ENCODE results near the gene HARBI1.
"Not testable (repeated sequence)": the region's sequence is repeated elsewhere in the genome, so short reads cannot be mapped to it uniquely, and the experiment has no call there.

Gene HARBI1

GRCh38 chr11:46594785-46595184, 22.2 kb downstream of the HARBI1 start:
- H3K9ac ChIP-seq (ENCODE audit: low read length in 2 of 2) = no peak overlapping the region
- no peaks in the 10 kb centered on the region for H3K27me3 ChIP-seq (ENCODE audit: control insufficient read depth in 1 of 2, insufficient read depth in 2 of 2, low read length in 2 of 2)
- no peak overlapping the region for H3K27ac ChIP-seq (ENCODE audit: low read length)
- peak overlapping the region in 1 of 2 donors; percentile 96 for H3K4me3 ChIP-seq (ENCODE audit: low read length in 2 of 2)
- H3K36me3 ChIP-seq (ENCODE audit: control insufficient read depth in 2 of 2, insufficient read depth in 2 of 2, low read length in 2 of 2) = no peaks in the 10 kb centered on the region
- H3K9me3 ChIP-seq (ENCODE audit: control insufficient read depth in 2 of 2, low read length in 2 of 2) = no peaks in the 10 kb centered on the region
- peaks cover 14% of the 10 kb centered on the region for H3K4me1 ChIP-seq (ENCODE audit: control insufficient read depth, insufficient read depth, low read length)

GRCh38 chr11:46594374-46594700, 22.7 kb downstream of the HARBI1 start:
- no peaks in the 10 kb centered on the region for H3K36me3 ChIP-seq (ENCODE audit: control insufficient read depth in 2 of 2, insufficient read depth in 2 of 2, low read length in 2 of 2)
- no peaks in the 10 kb centered on the region for H3K27me3 ChIP-seq (ENCODE audit: control insufficient read depth in 1 of 2, insufficient read depth in 2 of 2, low read length in 2 of 2)
- peak overlapping the region; percentile 67 for H3K27ac ChIP-seq (ENCODE audit: low read length)
- H3K9ac ChIP-seq (ENCODE audit: low read length in 2 of 2) = peak overlapping the region; percentile 92 to 93
- no peaks in the 10 kb centered on the region for H3K9me3 ChIP-seq (ENCODE audit: control insufficient read depth in 2 of 2, low read length in 2 of 2)
- H3K4me1 ChIP-seq (ENCODE audit: control insufficient read depth, insufficient read depth, low read length) = peaks cover 14% of the 10 kb centered on the region
- peak overlapping the region; percentile 94 to 96 for H3K4me3 ChIP-seq (ENCODE audit: low read length in 2 of 2)

- peak within 1 kb of the TSS; percentile 92 to 93 for H3K9ac ChIP-seq (ENCODE audit: low read length in 2 of 2)
- no peaks in the 10 kb centered on the region for H3K36me3 ChIP-seq (ENCODE audit: control insufficient read depth in 2 of 2, insufficient read depth in 2 of 2, low read length in 2 of 2)
- H3K4me1 ChIP-seq (ENCODE audit: control insufficient read depth, insufficient read depth, low read length) = peaks cover 14% of the 10 kb centered on the region
- peak within 1 kb of the TSS; percentile 94 to 96 for H3K4me3 ChIP-seq (ENCODE audit: low read length in 2 of 2)
- H3K27me3 ChIP-seq (ENCODE audit: control insufficient read depth in 1 of 2, insufficient read depth in 2 of 2, low read length in 2 of 2) = no peaks in the 10 kb centered on the region
- H3K27ac ChIP-seq (ENCODE audit: low read length) = peak within 1 kb of the TSS; percentile 67
- H3K9me3 ChIP-seq (ENCODE audit: control insufficient read depth in 2 of 2, low read length in 2 of 2) = no peaks in the 10 kb centered on the region
Observed at GRCh38 chr11:46593550-46594373, 23.3 kb downstream of the HARBI1 start, which contains the start of gene AMBRA1. TSS of gene AMBRA1 (minus strand) at chr11:46594023. CDS start at chr11:46548380, 45,643 bp downstream.

- Histone ChIP-seq H3K4me1 (ENCODE audit: control insufficient read depth, insufficient read depth, low read length) (peaks cover 14% of the 10 kb centered on the region), H3K9me3 (ENCODE audit: control insufficient read depth in 2 of 2, low read length in 2 of 2) (no peaks in the 10 kb centered on the region), H3K27ac (ENCODE audit: low read length) (no peak overlapping the region), H3K4me3 (ENCODE audit: low read length in 2 of 2) (no peak overlapping the region), H3K9ac (ENCODE audit: low read length in 2 of 2) (no peak overlapping the region), H3K36me3 (ENCODE audit: control insufficient read depth in 2 of 2, insufficient read depth in 2 of 2, low read length in 2 of 2) (no peaks in the 10 kb centered on the region), H3K27me3 (ENCODE audit: control insufficient read depth in 1 of 2, insufficient read depth in 2 of 2, low read length in 2 of 2) (no peaks in the 10 kb centered on the region)
Observed at GRCh38 chr11:46590740-46591605, 26.1 kb downstream of the HARBI1 start.

GRCh38 chr11:46588915-46589314, 28.1 kb downstream of the HARBI1 start:
- Histone ChIP-seq H3K4me3 (ENCODE audit: low read length in 2 of 2) (no peak overlapping the region), H3K27ac (ENCODE audit: low read length) (no peak overlapping the region)

GRCh38 chr11:46588131-46588530, 28.9 kb downstream of the HARBI1 start:
- Histone ChIP-seq H3K4me1 (ENCODE audit: control insufficient read depth, insufficient read depth, low read length) (peaks cover 14% of the 10 kb centered on the region), H3K9ac (ENCODE audit: low read length in 2 of 2) (no peak overlapping the region)

More at GRCh38 chr11:46588915-46589314, 28.1 kb downstream of the HARBI1 start:
- Histone ChIP-seq H3K36me3 (ENCODE audit: control insufficient read depth in 2 of 2, insufficient read depth in 2 of 2, low read length in 2 of 2) (no peaks in the 10 kb centered on the region), H3K4me1 (ENCODE audit: control insufficient read depth, insufficient read depth, low read length) (peaks cover 14% of the 10 kb centered on the region), H3K9ac (ENCODE audit: low read length in 2 of 2) (no peak overlapping the region), H3K9me3 (ENCODE audit: control insufficient read depth in 2 of 2, low read length in 2 of 2) (no peaks in the 10 kb centered on the region), H3K27me3 (ENCODE audit: control insufficient read depth in 1 of 2, insufficient read depth in 2 of 2, low read length in 2 of 2) (no peaks in the 10 kb centered on the region)

GRCh38 chr11:46583513-46583912, 33.5 kb downstream of the HARBI1 start:
- H3K36me3 ChIP-seq (ENCODE audit: control insufficient read depth in 2 of 2, insufficient read depth in 2 of 2, low read length in 2 of 2); H3K4me1 ChIP-seq (ENCODE audit: control insufficient read depth, insufficient read depth, low read length); H3K9me3 ChIP-seq (ENCODE audit: control insufficient read depth in 2 of 2, low read length in 2 of 2); H3K9ac ChIP-seq (ENCODE audit: low read length in 2 of 2); H3K4me3 ChIP-seq (ENCODE audit: low read length in 2 of 2); H3K27ac ChIP-seq (ENCODE audit: low read length); H3K27me3 ChIP-seq (ENCODE audit: control insufficient read depth in 1 of 2, insufficient read depth in 2 of 2, low read length in 2 of 2): not testable (repeated sequence)

More at GRCh38 chr11:46588131-46588530, 28.9 kb downstream of the HARBI1 start:
- no peaks in the 10 kb centered on the region for H3K9me3 ChIP-seq (ENCODE audit: control insufficient read depth in 2 of 2, low read length in 2 of 2)
- no peaks in the 10 kb centered on the region for H3K36me3 ChIP-seq (ENCODE audit: control insufficient read depth in 2 of 2, insufficient read depth in 2 of 2, low read length in 2 of 2)
- H3K27ac ChIP-seq (ENCODE audit: low read length) = no peak overlapping the region
- no peaks in the 10 kb centered on the region for H3K27me3 ChIP-seq (ENCODE audit: control insufficient read depth in 1 of 2, insufficient read depth in 2 of 2, low read length in 2 of 2)
- no peak overlapping the region for H3K4me3 ChIP-seq (ENCODE audit: low read length in 2 of 2)

- H3K9ac ChIP-seq (ENCODE audit: low read length in 2 of 2) = no peak overlapping the region
- H3K9me3 ChIP-seq (ENCODE audit: control insufficient read depth in 2 of 2, low read length in 2 of 2) = no peaks in the 10 kb centered on the region
- H3K36me3 ChIP-seq (ENCODE audit: control insufficient read depth in 2 of 2, insufficient read depth in 2 of 2, low read length in 2 of 2) = no peaks in the 10 kb centered on the region
- no peaks in the 10 kb centered on the region for H3K4me1 ChIP-seq (ENCODE audit: control insufficient read depth, insufficient read depth, low read length)
- H3K27me3 ChIP-seq (ENCODE audit: control insufficient read depth in 1 of 2, insufficient read depth in 2 of 2, low read length in 2 of 2) = no peaks in the 10 kb centered on the region
- no peak overlapping the region for H3K4me3 ChIP-seq (ENCODE audit: low read length in 2 of 2)
- H3K27ac ChIP-seq (ENCODE audit: low read length) = no peak overlapping the region
Observed at GRCh38 chr11:46582588-46582987, 34.4 kb downstream of the HARBI1 start.

GRCh38 chr11:46577058-46577457, 40.0 kb downstream of the HARBI1 start:
- Histone ChIP-seq H3K9ac (ENCODE audit: low read length in 2 of 2) (no peak overlapping the region), H3K4me1 (ENCODE audit: control insufficient read depth, insufficient read depth, low read length) (no peaks in the 10 kb centered on the region), H3K36me3 (ENCODE audit: control insufficient read depth in 2 of 2, insufficient read depth in 2 of 2, low read length in 2 of 2) (no peaks in the 10 kb centered on the region), H3K4me3 (ENCODE audit: low read length in 2 of 2) (no peak overlapping the region), H3K27ac (ENCODE audit: low read length) (no peak overlapping the region), H3K9me3 (ENCODE audit: control insufficient read depth in 2 of 2, low read length in 2 of 2) (no peaks in the 10 kb centered on the region), H3K27me3 (ENCODE audit: control insufficient read depth in 1 of 2, insufficient read depth in 2 of 2, low read length in 2 of 2) (no peaks in the 10 kb centered on the region)

- Histone ChIP-seq H3K4me1 (ENCODE audit: control insufficient read depth, insufficient read depth, low read length) (no peaks in the 10 kb centered on the region), H3K9me3 (ENCODE audit: control insufficient read depth in 2 of 2, low read length in 2 of 2) (no peaks in the 10 kb centered on the region), H3K27me3 (ENCODE audit: control insufficient read depth in 1 of 2, insufficient read depth in 2 of 2, low read length in 2 of 2) (no peaks in the 10 kb centered on the region), H3K4me3 (ENCODE audit: low read length in 2 of 2) (no peak overlapping the region), H3K9ac (ENCODE audit: low read length in 2 of 2) (no peak overlapping the region), H3K27ac (ENCODE audit: low read length) (no peak overlapping the region), H3K36me3 (ENCODE audit: control insufficient read depth in 2 of 2, insufficient read depth in 2 of 2, low read length in 2 of 2) (no peaks in the 10 kb centered on the region)
Observed at GRCh38 chr11:46574656-46575055, 42.4 kb downstream of the HARBI1 start.

Data from stomach smooth muscle (tissue), 2 donors.